HPDE6-E6E7 (cell line): Measurements from ENCODE around the gene PKN1.
"Not testable (repeated sequence)": the region's sequence is repeated elsewhere in the genome, so short reads cannot be mapped to it uniquely, and the experiment has no call there.

ENCODE experiments used
- DNase-seq: peaks from one replicate; pipeline ENCODE4 v3.0.0; 2011; ENCODE audit warnings: missing footprints; ENCODE audit errors: extremely low spot score

The PKN1 gene

DNA sequence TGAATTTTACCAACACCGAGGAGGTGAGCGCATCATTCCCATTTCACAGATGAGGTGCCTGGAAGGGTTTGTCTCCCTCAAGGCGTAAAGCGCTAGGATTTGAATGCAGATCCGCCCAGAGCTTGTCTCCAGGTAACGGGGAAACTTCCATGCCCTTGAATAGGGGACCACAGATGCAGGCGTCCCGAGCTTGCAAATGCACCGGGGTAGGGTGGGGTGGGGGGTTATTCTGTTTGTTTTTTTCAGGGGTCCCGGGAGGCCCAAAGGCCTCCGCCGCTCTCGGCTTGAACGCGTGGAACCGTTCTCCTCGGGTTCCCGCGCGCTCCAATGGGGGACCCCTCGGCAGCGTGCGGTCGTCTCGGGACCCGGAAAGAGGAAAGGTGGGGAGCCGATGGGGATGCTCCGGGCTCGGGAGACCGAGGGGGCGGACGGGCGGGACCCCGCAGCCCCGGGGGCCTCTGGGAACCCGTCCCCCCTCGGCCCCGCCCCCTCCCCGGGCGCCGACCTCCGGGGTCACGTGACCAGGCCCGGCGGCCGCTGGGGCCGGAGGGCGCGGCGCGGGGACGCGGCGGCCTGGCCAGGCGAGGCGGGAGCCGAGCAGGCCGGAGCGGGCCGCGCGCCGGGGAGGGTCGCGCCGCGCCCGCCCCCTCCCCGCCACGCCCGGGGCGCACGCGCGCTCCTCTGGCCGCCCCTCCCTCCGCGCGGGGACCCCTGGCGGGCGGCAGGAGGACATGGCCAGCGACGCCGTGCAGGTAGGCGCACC lies at the start of gene PKN1:
PKN1 (plus strand) TSS at position 516 of the 763 bp plus-strand sequence; CDS start at position 732, 216 bp downstream.
- no peak for DNase-seq

DNA sequence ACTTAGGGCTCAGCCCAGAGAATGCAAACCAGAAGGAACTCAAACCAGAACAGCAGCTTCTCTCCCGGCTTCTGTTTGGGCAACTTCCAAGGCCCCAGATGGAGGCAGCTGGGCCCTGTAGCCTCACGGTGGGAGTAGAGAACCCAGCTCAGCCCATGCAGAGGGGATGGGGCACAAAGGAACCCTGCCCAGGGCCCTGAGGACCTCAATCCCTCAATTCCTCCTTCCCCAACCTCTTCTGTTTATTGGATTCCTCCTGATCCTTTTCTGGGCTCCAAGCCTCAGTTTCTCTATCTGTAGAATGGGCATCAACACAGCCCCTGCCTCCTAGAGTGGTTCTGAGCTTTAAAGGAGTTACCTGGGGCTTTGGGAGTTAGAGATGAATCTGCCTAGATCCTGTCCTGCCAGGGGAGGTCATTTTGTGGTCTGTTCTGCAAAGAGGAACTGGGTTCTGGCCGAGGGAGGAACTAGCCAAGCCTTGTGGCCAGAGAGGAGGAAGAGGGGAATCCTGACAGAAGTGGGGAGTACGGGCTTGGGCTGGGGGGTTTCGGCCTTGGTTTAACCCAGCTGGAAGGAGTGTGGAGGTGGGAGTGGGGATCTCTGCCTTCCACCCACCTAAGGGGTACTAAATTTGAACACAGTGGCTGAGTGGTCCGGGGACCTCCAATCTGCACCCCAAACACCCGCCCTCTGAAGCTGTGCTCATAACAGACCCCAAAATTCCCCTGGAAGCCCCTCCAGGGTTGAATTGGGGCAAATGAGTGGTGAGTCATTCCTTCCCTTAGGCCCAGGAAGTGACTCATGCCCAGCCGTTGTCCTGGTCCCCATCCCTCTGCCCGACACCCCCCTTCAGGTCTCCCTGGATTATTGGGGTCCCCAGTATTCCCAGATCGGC lies 49.2 kb upstream of the PKN1 start:
- peak; percentile 70 for DNase-seq

- DNase-seq = no peak
These were observed 47.6 kb upstream of the PKN1 start for GRCh38 chr19:14385492-14385891.

GRCh38 chr19:14390548-14390947 lies 42.6 kb upstream of the PKN1 start:
- DNase-seq = no peak

- no peak for DNase-seq
These were observed 41.8 kb upstream of the PKN1 start for GRCh38 chr19:14391156-14391821.

DNA sequence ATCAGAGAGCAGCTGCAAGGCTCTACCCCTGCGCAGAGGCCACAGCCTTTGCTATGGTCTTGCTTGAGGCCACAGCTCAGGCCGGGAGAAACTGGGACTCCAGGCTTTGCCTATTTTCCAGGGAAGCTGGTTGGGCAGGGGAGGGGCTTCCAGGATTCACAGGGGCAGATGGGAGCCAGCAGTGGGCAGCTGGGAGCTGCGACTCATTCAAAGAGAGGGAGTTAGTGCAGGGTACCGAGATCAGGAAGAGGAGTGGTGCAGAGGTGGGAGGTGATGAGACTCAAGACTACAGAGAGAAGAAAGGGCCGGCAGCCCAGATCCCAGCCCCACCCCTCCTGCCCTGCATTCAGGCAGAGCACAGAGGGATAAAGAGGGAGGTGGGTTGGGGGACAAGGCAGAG lies 39.8 kb upstream of the PKN1 start:
- DNase-seq = no peak

GRCh38 chr19:14394167-14394566 lies 38.9 kb upstream of the PKN1 start:
- no peak for DNase-seq

- DNase-seq = no peak
These were observed 37.8 kb upstream of the PKN1 start for GRCh38 chr19:14395262-14395661.

DNA sequence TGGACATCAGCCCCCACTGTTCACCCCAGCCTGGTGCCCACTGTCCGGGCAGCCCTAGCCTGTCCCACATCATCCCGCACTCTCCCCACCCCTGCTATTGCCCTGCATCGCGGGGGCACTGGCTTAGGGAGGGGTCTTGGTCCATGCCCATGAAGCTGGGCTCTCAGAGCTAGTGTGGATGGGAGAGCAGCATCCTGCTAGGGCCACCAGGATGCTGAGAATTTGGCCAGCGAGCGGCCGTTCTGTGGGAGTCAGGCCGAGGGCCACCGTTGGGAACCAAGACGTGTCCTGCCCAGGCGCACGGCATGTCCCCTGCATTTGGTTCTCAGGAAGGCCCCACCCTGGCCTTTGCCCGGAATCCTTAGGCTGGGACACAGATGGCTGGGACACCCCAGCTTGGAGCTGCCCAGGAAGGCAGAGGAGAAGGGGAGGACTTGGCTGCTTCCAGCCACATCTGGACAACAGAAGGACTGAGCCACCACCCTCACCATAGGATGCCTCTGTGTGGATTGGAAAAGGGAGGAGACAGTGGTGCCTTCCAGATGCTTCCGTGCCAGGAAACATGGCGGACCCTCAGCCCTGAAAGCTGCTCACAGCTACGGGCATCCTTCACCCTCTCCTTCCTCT lies 37.3 kb upstream of the PKN1 start:
- DNase-seq = no peak

DNA sequence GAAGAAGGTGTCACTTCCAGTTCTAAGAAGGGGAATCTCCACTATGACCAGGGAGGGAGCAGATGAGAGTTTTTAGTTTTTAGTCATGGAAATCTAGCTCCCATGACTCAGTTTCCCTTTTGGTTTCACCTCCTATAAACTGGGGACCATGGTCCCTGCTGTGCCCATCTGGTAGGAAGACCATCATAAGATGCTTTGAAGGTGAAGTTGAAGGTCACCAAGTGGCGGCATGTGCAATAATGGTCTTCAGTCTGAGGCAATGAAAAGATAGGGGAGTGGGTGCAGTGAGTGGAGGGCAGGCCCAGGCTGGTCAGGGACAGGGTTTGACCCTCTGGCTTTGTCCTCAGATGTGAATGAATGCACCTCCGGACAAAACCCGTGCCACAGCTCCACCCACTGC lies 36.4 kb upstream of the PKN1 start:
- not testable (repeated sequence) for DNase-seq

- DNase-seq = not testable (repeated sequence)
These were observed 35.9 kb upstream of the PKN1 start for GRCh38 chr19:14397168-14397567.

DNA sequence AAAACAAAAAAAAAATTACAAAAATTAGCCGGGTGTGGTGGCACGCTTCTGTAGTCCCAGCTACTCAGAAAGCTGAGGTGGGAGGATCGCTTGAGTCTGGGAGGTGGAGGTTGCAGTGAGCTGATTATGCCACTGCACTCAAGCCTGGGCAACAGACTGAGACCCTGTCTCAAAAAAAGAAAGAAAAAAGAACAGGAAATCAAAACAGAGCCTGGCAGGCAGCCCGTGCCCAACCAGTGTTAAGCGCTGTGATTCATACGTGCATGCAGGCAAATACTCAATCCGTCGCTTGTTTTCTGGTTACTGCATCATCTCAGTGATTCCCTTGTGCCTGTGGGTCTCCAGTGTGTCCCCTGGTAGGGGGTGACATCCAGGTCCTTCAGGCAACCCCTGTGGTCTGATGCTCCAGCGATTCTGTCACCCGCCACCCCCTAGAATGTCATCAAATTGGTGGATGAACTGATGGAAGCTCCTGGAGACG lies 32.1 kb upstream of the PKN1 start:
- no peak for DNase-seq

- no peak for DNase-seq
These were observed 31.5 kb upstream of the PKN1 start for GRCh38 chr19:14401468-14402195.

- peak; percentile 83 for DNase-seq
These were observed 30.6 kb upstream of the PKN1 start for GRCh38 chr19:14402332-14403144.

DNA sequence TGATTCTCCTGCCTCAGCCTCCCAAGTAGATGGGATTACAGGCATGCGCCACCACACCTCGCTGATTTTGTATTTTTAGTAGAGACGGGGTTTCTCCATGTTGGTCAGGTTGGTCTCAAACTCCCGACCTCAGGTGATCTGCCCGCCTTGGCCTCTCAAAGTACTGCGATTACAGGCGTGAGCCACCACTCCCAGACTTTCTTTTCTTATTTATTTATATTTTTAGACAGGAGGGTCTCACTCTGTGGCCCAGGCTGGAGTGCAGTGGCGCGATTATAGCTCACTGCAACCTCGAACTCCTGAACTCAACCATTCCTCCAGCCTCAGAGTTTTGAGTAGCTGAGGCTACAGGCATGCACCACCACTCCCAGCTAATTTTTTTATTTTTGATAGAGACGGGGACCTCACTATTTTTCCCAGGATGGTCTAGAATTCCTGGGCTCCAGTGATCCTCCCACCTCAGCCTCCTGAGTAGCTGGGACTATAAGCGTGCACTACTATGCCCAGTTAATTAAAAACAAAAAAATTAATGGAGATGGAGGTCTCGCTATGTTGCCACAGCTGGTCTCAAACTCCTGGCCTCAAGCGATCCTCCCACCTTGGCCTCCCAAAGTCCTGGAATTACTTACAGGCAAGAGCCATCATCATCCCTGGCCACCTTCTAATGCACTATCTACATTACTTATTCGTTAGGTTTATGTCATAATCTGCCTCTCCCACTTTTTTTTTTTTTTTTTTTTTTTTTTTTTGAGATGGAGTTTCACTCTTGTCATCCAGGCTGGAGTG lies 29.8 kb upstream of the PKN1 start:
- not testable (repeated sequence) for DNase-seq

GRCh38 chr19:14404312-14404711 lies 28.8 kb upstream of the PKN1 start:
- no peak for DNase-seq

- no peak for DNase-seq
These were observed 27.7 kb upstream of the PKN1 start for GRCh38 chr19:14405380-14405757.

- DNase-seq = peak; percentile 48
These were observed 27.1 kb upstream of the PKN1 start for GRCh38 chr19:14405758-14406644.
